Measurements from ENCODE around the gene TUBG2.

TUBG2 gene

GRCh38 chr17:42698736-42699414, 39.8 kb downstream of the TUBG2 start:
- no peak overlapping the region for H3K4me3 ChIP-seq (replicated peaks; ENCODE audit: low read depth, low read length)
- DNase-seq (ENCODE audit: extremely low read depth, low read depth) = no peak
- no peak for TF ChIP-seq CTCF (IDR thresholded peaks at IDR 0.05; ENCODE audit: low read depth, low read length, missing control alignments)

GRCh38 chr17:42699415-42699740, 40.3 kb downstream of the TUBG2 start:
- no peak for TF ChIP-seq CTCF (IDR thresholded peaks at IDR 0.05; ENCODE audit: low read depth, low read length, missing control alignments)
- no peak for DNase-seq (ENCODE audit: extremely low read depth, low read depth)
- no peak overlapping the region for H3K4me3 ChIP-seq (replicated peaks; ENCODE audit: low read depth, low read length)

DNA sequence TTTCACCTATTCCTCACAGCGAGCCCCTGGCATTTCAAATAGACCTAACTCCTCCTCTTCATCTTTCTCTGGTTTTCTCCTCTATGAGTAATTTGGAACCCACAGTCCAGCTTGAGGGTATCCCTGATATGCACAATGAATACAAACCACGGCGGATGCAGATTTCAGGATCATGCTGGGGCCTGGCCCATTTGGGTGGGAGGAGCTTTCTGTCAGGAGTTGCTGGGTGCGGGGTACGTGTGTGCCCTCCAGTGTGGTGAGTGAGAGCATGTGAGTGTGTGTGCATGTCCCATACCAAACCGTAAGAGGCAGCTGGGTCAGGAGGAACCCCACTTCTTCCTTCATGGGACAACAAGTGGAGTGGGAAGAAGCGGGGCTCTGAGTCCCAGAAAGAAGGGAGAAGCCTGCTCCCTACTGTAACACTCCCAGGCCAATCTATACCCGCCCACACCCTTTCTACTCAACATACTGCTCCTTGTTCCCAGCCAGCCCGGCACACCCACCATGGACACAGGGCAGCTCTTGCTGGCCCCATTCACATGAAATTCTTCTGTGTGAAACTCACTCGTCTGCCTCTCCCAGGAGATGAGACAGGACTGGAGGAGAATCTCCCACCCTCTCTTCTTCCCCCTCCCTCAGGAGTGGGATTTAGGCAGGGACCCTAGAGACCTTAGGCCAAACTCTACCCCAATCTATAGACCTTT, 41.7 kb downstream of the TUBG2 start:
- no peak overlapping the region for H3K4me3 ChIP-seq (replicated peaks; ENCODE audit: low read depth, low read length)
- no peak for DNase-seq (ENCODE audit: extremely low read depth, low read depth)
- TF ChIP-seq CTCF (IDR thresholded peaks at IDR 0.05; ENCODE audit: low read depth, low read length, missing control alignments) = no peak

DNA sequence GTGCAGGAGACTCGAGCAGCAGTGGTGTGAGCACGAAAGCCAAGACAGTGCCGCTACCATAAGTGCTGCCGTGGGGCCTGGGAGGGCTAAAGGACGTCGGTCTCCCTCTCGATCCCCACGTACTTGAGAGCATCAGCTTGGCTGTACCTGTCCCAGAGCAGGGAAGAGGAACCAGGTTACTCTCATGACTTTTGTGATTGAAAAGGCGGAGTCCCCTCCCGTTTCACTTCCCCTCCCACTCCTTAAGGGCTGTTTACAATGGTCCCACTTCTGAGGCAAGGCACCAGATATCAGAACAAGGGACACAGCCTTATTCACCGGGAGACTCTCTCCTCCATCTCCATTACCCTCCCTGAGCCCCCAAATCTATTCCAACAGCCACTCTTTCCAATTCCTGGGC, 43.4 kb downstream of the TUBG2 start:
- no peak overlapping the region for H3K4me3 ChIP-seq (replicated peaks; ENCODE audit: low read depth, low read length)
- TF ChIP-seq CTCF (IDR thresholded peaks at IDR 0.05; ENCODE audit: low read depth, low read length, missing control alignments) = no peak
- no peak for DNase-seq (ENCODE audit: extremely low read depth, low read depth)

DNA sequence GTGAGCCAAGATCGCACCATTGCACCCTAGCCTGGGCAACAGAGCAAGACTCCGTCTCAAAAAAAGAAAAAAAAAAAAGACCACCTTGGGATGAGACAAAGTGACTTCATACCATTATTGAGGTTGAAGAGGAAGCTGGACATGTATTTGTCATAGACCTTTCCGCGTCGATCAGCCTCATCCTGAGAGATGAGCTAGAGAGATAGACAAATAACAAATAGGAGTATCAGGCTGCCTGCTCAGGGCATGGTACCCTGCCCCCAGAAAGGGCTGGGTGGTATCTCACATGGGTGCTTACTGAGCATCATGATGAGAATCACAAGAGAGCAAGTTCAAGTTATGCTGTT, 45.4 kb downstream of the TUBG2 start:
- no peak for TF ChIP-seq CTCF (IDR thresholded peaks at IDR 0.05; ENCODE audit: low read depth, low read length, missing control alignments)
- no peak for DNase-seq (ENCODE audit: extremely low read depth, low read depth)
- no peak overlapping the region for H3K4me3 ChIP-seq (replicated peaks; ENCODE audit: low read depth, low read length)

DNA sequence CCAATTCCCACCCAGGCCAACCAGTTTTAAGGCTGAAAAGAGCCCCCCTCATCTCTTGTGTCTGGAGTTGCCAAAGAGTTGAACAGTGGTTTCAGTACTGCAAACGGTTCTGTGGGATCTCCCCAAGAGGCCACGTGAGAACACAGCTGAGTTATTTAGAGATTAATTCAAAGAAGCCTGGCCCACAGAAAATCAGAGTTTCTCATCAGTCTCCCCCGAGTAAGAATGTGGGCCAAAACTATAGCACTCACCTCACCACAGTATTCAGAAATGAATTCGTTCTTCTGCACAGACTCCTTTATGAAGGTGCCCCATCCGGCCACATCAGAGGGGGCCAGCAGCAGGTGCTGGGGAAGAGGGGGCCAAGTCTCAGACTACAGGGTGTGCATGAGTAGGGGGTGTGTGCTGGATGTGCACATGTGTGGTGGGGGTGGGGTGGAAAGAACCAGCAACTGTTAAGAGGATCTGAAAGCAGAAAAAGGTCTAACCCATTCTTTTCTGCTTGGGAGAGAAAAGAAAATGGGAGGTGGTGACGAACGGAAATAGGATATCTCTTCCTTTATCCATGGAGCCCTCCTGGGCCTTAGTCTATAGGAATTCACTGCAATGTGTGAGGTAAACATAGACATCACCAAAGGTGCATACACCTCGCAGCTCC, 45.9 kb downstream of the TUBG2 start:
- no peak for DNase-seq (ENCODE audit: extremely low read depth, low read depth)
- no peak for TF ChIP-seq CTCF (IDR thresholded peaks at IDR 0.05; ENCODE audit: low read depth, low read length, missing control alignments)
- H3K4me3 ChIP-seq (replicated peaks; ENCODE audit: low read depth, low read length) = no peak overlapping the region

Data from HFF-Myc (cell line).